GM23338 (cell line): ENCODE results near the gene SOAT1. TPM values are rescaled to one million over a fixed set of nuclear protein-coding genes. Genes with fewer than 3 reads are reported as not detected.
"Not testable (repeated sequence)": the region's sequence is repeated elsewhere in the genome, so short reads cannot be mapped to it uniquely, and the experiment has no call there.

Source experiments
- ATAC-seq: fragments of 200-7000 bp; cut with Tn5 transposase; 3 replicates; pipeline ENCODE4 v1.9.1; 2020
- DNase-seq: peaks from one replicate; pipeline ENCODE4 v3.0.0-alpha.2; 2015; ENCODE audit warnings: low spot score
- H2AFZ ChIP-seq: fragments of 200-600 bp; sonication (generic); 2 replicates; pipeline ENCODE4 v1.8.0; 2016; ENCODE audit warnings: antibody characterized with exemption, mild to moderate bottlenecking, moderate library complexity
- H3F3A ChIP-seq: fragments of 200-600 bp; sonication (generic); replicated peaks from 2 replicates; pipeline ENCODE4 v1.8.0; 2017; ENCODE audit warnings: antibody characterized with exemption, mixed run types, low read depth
- H3K27ac ChIP-seq: fragments of 200-600 bp; sonication (generic); 2 replicates; pipeline ENCODE4 v1.6.1; 2016; ENCODE audit warnings: low read depth
- H3K27me3 ChIP-seq: fragments of 200-600 bp; sonication (generic); 2 replicates; pipeline ENCODE4 v1.8.0; 2016; ENCODE audit warnings: mild to moderate bottlenecking, mixed run types, moderate library complexity; ENCODE audit not compliant: insufficient read depth
- H3K36me3 ChIP-seq: fragments of 200-600 bp; sonication (generic); 2 replicates; pipeline ENCODE4 v1.8.0; 2016; ENCODE audit warnings: mild to moderate bottlenecking; ENCODE audit not compliant: insufficient read depth
- H3K4me1 ChIP-seq: fragments of 200-600 bp; sonication (generic); 2 replicates; pipeline ENCODE4 v1.8.0; 2016; ENCODE audit warnings: mild to moderate bottlenecking, moderate library complexity; ENCODE audit not compliant: insufficient read depth
- H3K4me2 ChIP-seq: fragments of 200-600 bp; sonication (generic); 2 replicates; pipeline ENCODE4 v1.7.1; 2017; ENCODE audit warnings: mixed run types
- H3K4me3 ChIP-seq: fragments of 200-600 bp; sonication (generic); 2 replicates; pipeline ENCODE4 v1.6.1; 2016; ENCODE audit warnings: mixed run types
- H3K79me2 ChIP-seq: fragments of 200-600 bp; sonication (generic); replicated peaks from 2 replicates; pipeline ENCODE4 v1.8.0; 2017; ENCODE audit warnings: mild to moderate bottlenecking; ENCODE audit not compliant: insufficient read depth
- H3K9me2 ChIP-seq: fragments of 200-600 bp; sonication (generic); 2 replicates; pipeline ENCODE4 v1.8.0; 2017; ENCODE audit not compliant: insufficient read depth
- H4K20me1 ChIP-seq: fragments of 200-600 bp; sonication (generic); replicated peaks from 2 replicates; pipeline ENCODE4 v1.8.0; 2017; ENCODE audit warnings: mild to moderate bottlenecking; ENCODE audit not compliant: insufficient read depth
- H3K27ac Mint-ChIP-seq: 2 replicates; pipeline ENCODE4 v1.8.0; 2020; ENCODE audit warnings: inconsistent platforms, mild to moderate bottlenecking, moderate library complexity, mixed read lengths
- H3K27me3 Mint-ChIP-seq: 3 replicates; pipeline ENCODE4 v1.8.0; 2022; ENCODE audit warnings: low read depth, mild to moderate bottlenecking, moderate library complexity, mixed read lengths, inconsistent platforms; ENCODE audit not compliant: insufficient read depth, poor library complexity
- H3K36me3 Mint-ChIP-seq: 3 replicates; pipeline ENCODE4 v1.8.0; 2021; ENCODE audit warnings: low read depth, mild to moderate bottlenecking, inconsistent platforms, moderate library complexity, mixed read lengths
- H3K4me1 Mint-ChIP-seq: 3 replicates; pipeline ENCODE4 v1.8.0; 2020; ENCODE audit warnings: mild to moderate bottlenecking, inconsistent platforms, mixed read lengths
- H3K4me3 Mint-ChIP-seq: 3 replicates; pipeline ENCODE4 v1.8.0; 2021; ENCODE audit warnings: moderate library complexity, mild to moderate bottlenecking, inconsistent platforms, mixed read lengths
- H3K9me3 Mint-ChIP-seq: 3 replicates; pipeline ENCODE4 v1.8.0; 2020; ENCODE audit warnings: moderate library complexity, mild to moderate bottlenecking, inconsistent platforms, mixed read lengths
- CREB1 ChIP-seq: fragments of 250-450 bp; sonication (Bioruptor Pico); IDR thresholded peaks from 2 replicates; pipeline ENCODE4 v1.5.0; 2020; ENCODE audit warnings: low read depth, mild to moderate bottlenecking, moderate library complexity
- ETS1 ChIP-seq: IDR thresholded peaks from 2 replicates; pipeline ENCODE4 v1.6.1; 2016; ENCODE audit warnings: antibody characterized with exemption
- EZH2phosphoT487 ChIP-seq: fragments of 200-600 bp; sonication (generic); IDR thresholded peaks from one replicate; pipeline ENCODE4 v1.8.1; 2018; ENCODE audit warnings: antibody characterized with exemption; ENCODE audit not compliant: unreplicated experiment
- JUNB ChIP-seq: IDR thresholded peaks from one replicate; pipeline ENCODE4 v1.6.1; 2016; ENCODE audit warnings: antibody characterized with exemption; ENCODE audit not compliant: unreplicated experiment
- POLR2AphosphoS5 ChIP-seq: IDR thresholded peaks from 2 replicates; pipeline ENCODE4 v1.6.1; 2016; ENCODE audit warnings: antibody characterized with exemption, low read depth
- REST ChIP-seq: IDR thresholded peaks from one replicate; pipeline ENCODE4 v1.6.1; 2018; ENCODE audit warnings: antibody characterized with exemption; ENCODE audit not compliant: unreplicated experiment
- STAT1 ChIP-seq: IDR thresholded peaks from one replicate; pipeline ENCODE4 v1.6.1; 2016; ENCODE audit warnings: antibody characterized with exemption; ENCODE audit not compliant: unreplicated experiment
- ZNF462 ChIP-seq: fragments of 250-450 bp; sonication (Bioruptor Pico); IDR thresholded peaks from 2 replicates; pipeline ENCODE4 v1.5.0; 2020; ENCODE audit warnings: mild to moderate bottlenecking, moderate library complexity
- polyA plus RNA-seq: library from polyadenylated mRNA; unstranded; fragments of >200 nt; fragmentation: Nextera tagmentation; extraction: Ambion mirVana; gene quantifications from 2 replicates; pipeline ENCODE4 v1.2.1, GENCODE V29; 2016
- total RNA-seq: library from RNA; depleted of rRNA; stranded (reverse); fragments of >200 nt; shearing (Covaris generic); gene quantifications from 2 replicates; pipeline ENCODE4 v1.2.3, GENCODE V29; 2014

The SOAT1 gene
- total and polyA plus RNA-seq, 2 experiments from 2014 or later, result 1.3 to 2.6 TPM

GRCh38 chr1:179361631-179362030, 68.0 kb downstream of the SOAT1 start:
- not testable (repeated sequence) for H3K9me3 Mint-ChIP-seq, H3K36me3 ChIP-seq, H3K27me3 Mint-ChIP-seq, H3K36me3 Mint-ChIP-seq, H4K20me1 ChIP-seq, ATAC-seq, H3K27me3 ChIP-seq, H3K27ac ChIP-seq, H3K4me1 Mint-ChIP-seq, H3F3A ChIP-seq, DNase-seq, H3K27ac Mint-ChIP-seq, H2AFZ ChIP-seq, H3K9me2 ChIP-seq, H3K4me3 ChIP-seq, H3K4me2 ChIP-seq, H3K4me1 ChIP-seq, H3K79me2 ChIP-seq, H3K4me3 Mint-ChIP-seq

- Histone ChIP-seq H3K9me2 (no peaks in the 10 kb centered on the region), H3K4me1 (no peaks in the 10 kb centered on the region; the same call in 1 of the 2 replicates), H3F3A (no peaks in the 10 kb centered on the region), H4K20me1 (no peaks in the 10 kb centered on the region), H2AFZ (peak within 1 kb of the TSS; percentile 99), H3K27me3 (no peaks in the 10 kb centered on the region), H3K79me2 (no peaks in the 10 kb centered on the region), H3K4me3 (peak within 1 kb of the TSS; percentile 91), H3K36me3 (no peaks in the 10 kb centered on the region), H3K27ac (peak within 1 kb of the TSS; percentile 92; the same call in 1 of the 2 replicates), H3K4me2 (peak within 1 kb of the TSS; percentile 90)
- Mint-ChIP-seq H3K4me3 (peak within 1 kb of the TSS; percentile 87), H3K27ac (peak within 1 kb of the TSS; percentile 99), H3K27me3 (peaks cover 3% of the 10 kb centered on the region), H3K9me3 (no peaks in the 10 kb centered on the region), H3K36me3 (no peaks in the 10 kb centered on the region), H3K4me1 (peaks cover 5% of the 10 kb centered on the region; the same call in 1 of the 3 replicates)
- ATAC-seq, result peak; percentile 94
- DNase-seq, result peak; percentile 88
- TF ChIP-seq STAT1 (no peak), CREB1 (CRISPR knock-in tag) (peak; percentile 74; the same call in 1 of the 2 replicates), EZH2phosphoT487 (no peak), POLR2AphosphoS5 (peak; percentile 49), ZNF462 (CRISPR knock-in tag) (no peak), ETS1 (peak; percentile 49; the same call in 1 of the 2 replicates), REST (no peak), JUNB (no peak)
Measured at GRCh38 chr1:179365342-179366092, 71.9 kb downstream of the SOAT1 start, which contains the start of gene AXDND1. Gene AXDND1 (plus strand): TSS chr1:179365971. CDS start chr1:179366510, 539 bp downstream.
